ENCODE results near the gene TPRG1.

TPRG1 gene

GRCh38 chr3:189363590-189364255, 192.0 kb downstream of the TPRG1 start:
- no peak for DNase-seq

GRCh38 chr3:189365609-189366564, 194.1 kb downstream of the TPRG1 start:
- no peak for DNase-seq

GRCh38 chr3:189368384-189368783, 196.6 kb downstream of the TPRG1 start:
- no peak for DNase-seq

GRCh38 chr3:189369636-189370035, 197.9 kb downstream of the TPRG1 start:
- DNase-seq, result no peak

- peak; percentile 13 for DNase-seq
These were observed 200.5 kb downstream of the TPRG1 start for GRCh38 chr3:189372243-189372642.
